Glomerular endothelial cell (primary cell): ENCODE results near the gene FRAS1. TPM values are rescaled to one million over a fixed set of nuclear protein-coding genes. Genes with fewer than 3 reads are reported as not detected.

Experiments
- DNase-seq: peaks from one replicate; pipeline ENCODE4 v3.0.0-alpha.2; 2011; ENCODE audit warnings: low read depth, low spot score; ENCODE audit errors: extremely low read depth
- total RNA-seq: library from RNA; depleted of rRNA; stranded (reverse); fragments of >200 nt; gene quantifications from 2 replicates; pipeline ENCODE4 v1.2.3, GENCODE V29; 2015

The FRAS1 gene
- total RNA-seq, 1 donor from 2014 or later = 7.2 TPM

DNA sequence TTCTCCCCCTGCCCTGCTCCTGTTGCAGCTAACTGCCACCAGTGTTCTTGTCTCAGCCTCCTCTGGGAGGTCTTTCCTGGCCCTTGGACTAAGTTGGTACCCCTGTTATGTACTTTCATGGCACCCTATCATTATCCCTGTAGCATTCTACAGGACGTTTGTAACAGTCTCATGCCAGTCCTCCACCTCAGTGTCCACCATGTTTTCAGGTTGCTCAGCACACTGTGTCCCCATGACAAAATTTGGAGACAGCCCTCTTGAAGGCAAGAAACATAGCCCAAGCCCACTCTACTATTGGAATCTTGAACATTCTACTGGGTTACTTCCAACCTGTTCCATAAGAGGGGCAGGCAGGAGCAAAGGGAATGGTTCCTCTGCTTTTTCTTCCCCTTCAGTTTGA is 300.0 kb downstream of the FRAS1 start:
- DNase-seq = no peak

DNA sequence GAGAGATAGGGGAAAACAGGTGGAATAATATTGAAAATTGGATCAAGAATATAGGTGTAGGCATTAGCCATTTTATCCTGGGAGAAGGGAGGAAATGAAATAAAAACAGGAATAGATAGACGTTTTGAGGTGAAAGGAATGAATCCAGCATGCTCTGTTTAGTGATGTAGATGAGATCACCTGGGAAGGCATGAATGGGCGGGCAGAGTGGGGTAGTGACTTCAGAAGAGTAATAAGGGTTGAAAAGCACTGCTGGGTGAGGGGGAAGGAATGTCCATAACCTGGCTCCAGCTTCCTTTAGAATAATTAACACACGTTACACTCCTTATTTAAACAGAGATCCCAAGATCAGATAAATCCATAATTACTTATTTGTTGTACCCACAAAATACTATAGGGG is 303.3 kb downstream of the FRAS1 start:
- no peak for DNase-seq

DNA sequence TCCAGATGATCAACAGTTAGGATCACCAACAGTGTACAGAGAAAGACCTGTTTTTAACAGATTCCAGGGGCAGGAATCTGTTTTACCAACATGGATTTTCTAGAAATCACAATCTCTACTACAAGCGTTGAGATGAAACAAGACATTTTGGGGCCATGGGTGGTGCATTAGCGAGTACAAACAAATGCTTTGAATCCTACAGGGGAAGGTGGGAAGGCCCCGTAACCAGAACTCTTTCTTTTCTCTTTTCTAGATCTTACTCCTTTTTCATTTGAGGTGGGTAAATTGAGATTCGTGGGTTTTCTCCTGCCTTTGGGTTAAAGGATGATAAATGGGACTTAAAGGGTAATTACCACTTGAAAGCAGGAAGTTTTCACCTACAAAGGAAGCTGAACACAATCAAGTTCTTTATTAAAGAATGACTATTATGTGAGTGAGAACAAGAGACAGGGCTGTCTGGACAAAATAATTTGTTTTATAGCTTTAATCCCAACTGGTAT is 304.5 kb downstream of the FRAS1 start:
- DNase-seq = no peak

DNA sequence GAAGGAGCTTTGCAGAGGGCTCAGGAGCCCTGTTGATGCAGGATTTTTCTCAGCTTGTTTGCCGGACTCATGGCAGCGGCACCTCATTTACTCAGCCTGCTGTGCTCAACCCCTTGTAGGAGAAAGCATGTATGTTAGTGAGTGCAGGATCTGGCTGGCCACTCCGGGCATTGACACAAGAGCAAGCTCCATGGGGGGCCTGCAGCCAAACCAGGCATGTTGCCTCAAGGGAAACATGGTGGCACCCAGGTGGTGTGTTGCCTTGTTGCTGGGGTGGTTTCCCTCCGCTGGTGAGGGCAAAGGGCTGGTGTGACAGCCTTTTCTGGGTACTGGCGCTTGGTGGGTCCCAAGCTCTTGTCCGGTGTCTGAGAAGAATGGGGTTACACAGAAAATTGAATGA is 305.2 kb downstream of the FRAS1 start:
- no peak for DNase-seq

DNA sequence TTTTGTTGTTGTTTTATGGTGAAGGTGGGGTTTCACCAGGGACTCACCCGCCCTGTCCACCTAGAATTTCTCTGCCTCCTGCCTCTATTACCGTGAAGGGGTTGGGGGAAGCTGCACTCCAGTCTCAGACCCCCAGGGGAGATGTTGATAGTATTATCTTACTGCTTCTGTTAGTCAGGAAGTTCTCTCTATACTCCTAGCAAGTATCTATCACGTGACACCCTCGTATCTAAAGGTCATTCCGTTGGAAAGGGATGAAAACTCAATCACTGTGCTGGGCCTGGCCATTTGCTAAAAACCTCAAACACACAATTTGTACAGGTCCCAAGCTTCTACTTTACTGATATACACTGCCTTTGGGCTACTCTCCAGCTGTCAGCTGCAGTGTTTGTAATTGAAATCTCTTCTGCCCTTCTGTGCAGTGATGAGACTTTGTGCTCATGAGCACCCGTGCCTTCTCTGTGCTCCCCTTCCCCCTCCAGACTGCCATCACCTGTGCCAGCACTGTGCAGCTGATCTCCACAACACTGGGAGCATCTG is 306.0 kb downstream of the FRAS1 start:
- DNase-seq = no peak

DNA sequence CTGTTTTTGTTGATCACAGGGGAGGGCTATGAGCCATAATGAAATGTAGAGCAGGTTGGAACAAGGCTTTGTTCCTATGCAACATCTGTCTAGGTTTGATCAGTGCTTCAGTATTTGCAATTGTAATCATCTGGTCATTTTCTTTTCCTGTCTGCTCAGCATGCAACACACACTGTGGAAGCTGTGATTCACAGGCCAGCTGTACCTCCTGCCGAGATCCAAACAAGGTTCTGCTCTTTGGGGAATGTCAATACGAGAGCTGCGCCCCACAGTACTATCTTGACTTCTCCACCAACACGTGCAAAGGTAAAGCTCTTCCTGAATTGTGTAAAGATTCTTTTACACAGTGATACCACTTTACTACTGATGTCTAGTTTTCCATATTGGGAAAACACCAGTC is 312.6 kb downstream of the FRAS1 start:
- DNase-seq = no peak

DNA sequence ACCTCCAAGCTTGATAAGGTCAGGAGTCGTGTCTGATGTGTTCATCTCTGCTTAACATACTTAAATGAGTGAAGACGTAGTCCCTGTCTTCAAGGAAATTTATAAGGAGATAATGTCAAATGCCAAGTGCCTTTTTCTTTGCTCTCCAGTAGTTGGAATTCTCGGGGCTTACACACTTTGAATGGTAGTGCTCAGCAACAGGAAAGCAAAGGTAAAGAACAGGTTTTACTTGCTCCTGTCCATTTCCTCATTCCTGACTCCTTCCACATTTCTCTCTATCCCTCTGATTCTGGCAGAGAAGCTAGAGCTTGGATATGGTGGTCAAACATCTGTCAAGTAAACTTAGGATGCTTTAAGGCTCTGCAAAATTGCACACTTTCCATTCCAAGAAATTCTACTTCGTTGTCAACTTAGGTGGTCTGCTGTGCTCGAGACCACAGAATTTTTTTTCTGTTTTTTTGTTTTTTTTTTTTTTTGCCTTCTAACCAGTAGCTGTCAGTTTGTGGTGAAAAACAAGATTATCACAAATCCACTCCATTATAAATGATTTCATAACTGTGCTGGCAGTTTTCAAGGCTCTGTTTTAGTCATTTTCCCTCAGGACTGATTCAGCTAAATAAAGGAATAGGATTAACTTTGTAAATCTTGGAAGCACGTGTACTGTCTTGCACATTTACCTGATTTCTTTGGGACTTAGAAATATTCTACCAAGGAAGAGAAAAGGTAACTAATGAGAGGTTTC is 313.7 kb downstream of the FRAS1 start:
- DNase-seq = no peak

DNA sequence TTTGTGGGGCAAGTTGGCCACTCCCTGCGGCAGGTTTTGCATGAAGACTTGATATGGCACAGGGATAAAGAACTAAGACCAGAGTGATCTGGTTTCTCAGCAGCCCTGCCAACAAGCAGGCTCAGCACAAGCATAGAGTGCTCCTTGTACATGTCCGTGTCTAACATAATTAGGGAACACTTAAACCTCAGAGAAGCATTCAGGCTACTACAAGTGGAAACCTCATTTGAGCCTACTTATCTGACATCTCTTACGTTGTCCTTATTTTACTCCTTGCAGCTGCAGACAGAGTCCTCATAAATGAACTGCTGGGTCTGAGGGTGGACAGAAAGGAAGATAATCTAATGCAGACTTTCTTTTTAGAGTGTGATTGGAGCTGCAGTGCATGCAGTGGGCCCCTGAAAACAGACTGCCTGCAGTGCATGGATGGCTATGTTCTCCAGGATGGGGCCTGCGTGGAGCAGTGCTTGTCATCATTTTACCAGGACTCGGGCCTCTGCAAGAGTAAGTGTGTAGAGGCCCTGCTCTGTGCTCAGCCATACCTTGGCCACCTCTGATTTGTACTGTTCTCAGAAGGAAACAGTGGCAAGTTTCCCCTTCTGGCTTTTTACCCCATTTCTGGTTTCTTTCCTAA is 315.3 kb downstream of the FRAS1 start:
- no peak for DNase-seq

DNA sequence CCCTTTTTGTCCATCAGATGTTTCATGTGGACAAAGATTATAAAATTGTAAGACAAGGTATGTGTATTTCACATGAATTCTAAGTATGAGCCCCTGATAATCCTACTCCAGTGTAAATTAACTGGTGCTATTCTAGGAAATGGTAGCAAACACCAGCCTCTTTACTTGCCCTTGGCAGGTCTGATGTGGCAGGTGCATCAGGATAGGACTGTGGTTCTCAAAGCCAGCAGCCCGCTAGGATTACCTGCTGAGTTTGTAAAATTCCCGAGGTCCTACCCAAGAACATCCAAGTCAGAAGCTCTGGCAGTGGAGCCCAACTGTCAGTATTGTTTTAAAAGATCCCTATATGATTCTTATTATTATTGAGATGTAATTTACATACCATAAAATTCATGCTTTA is 320.4 kb downstream of the FRAS1 start:
- DNase-seq = no peak

DNA sequence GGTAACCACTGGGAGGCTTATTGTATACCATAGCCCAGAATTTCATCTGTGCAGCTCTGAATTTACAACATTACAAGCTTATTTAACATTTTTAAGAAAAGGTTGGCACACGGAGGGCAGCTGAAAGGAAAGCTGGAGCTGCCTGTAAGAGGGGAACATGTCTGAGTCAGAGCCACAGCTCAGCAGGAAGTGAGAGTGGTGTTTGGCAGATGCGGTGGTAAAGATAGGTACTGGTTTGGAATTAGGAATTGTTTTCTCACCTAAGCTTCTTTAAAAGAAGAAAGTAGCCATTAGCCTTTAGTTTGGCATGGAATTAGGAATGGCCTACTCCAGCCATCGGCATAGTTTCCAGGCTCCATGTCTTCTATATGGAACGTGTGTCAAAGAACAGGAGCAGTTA is 321.9 kb downstream of the FRAS1 start:
- no peak for DNase-seq

DNA sequence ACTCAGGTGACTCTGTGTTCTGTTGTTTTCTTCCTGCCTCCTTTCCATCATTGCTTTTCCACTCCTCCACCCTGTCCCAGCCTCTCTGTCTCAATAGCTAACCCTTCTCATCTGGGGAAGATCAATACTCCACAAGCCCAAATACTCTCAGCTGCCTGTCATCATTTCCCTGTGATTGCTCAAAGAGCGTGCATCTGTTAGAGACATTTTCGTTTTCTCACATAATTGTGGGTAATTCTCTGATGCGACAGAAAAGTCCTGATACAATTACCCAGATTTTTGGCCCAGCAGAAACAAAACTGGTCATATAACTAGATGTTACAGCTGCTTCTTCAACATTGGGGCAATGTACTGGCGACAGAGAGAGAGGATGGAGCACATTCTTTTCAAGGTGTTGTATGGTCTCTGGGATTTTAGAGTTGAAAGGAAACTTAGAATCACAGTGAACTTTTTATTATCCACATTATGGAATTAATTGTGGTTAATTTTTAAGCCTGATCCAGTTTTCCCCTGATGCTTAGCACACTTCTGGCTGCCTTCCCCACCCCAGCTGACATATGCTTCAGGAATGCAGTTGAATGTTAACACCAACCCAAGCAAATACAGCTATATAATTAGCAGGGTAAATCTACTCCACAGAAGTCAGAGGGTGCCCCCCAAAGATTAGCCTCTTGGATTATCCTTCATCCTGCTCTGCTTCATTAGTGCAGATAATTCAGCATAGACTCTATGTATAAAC is 323.0 kb downstream of the FRAS1 start:
- no peak for DNase-seq

DNA sequence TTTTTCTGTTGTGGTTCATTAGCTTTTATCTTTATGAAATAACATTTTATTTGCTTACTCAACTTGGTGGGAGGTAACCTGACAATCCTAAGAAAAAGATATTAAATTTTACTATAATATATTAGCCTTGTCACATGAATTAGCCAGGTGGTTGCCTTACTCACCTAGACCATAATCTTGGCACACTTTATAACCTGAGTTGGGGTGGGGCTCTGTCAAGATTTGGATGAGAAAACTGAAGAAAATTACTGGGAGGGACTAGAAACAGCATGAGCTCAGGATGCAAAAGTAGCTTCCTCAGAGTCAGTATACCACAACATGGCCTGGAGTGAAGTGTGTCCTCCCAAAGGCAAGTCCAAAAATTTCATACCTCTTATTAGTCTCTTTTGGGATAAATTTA is 329.6 kb downstream of the FRAS1 start:
- no peak for DNase-seq

DNA sequence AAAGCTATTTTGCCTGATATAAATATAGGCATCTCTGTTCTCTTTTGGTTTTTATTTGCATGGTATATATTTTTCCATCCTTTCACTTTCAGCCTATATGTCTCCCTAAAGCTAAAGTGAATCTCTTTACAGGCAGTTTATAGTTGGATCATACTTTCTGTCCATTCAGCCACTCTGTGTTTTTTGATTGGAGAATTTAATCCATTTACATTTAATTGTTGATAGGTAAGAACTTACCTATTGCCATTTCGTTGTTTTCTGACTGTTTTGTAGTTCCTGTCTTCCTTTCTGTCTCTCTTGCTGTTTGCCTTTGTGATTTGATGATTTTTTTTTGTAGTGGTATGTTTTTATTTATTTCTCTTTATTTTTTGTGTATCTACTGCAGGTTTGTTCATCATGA is 338.5 kb downstream of the FRAS1 start:
- DNase-seq = no peak

DNA sequence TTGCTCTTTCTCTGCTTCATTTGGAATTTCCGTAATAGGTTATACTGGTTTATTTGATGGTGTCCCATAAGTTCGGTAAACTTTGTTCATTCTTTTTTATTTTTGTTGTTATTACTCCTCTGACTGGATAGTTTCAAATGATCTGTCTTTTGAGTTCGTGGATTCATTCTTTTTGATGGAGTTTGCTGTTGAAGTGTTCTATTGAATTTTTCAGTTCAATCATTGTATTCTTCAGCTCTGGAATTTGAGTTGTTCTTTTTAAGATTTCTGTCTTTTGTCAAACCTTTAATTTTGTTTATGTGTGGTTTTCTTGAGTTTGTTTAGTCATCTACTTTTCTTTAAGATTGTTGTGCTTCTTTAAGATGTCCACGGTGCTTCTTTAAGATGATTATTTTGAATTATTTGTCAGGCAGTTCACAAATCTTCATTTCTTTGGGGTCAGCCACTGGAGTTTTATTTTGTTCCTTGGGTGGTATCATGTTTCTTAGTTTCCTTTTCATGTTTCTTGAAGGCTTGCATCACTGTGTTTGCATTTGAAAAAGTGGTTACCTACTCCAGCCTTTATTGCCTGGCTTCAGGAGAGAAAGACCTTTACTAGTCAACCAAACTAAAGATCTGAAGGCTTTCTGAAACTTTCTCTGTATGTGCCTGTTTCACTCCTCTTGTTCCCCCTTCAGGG is 339.6 kb downstream of the FRAS1 start:
- DNase-seq = no peak

DNA sequence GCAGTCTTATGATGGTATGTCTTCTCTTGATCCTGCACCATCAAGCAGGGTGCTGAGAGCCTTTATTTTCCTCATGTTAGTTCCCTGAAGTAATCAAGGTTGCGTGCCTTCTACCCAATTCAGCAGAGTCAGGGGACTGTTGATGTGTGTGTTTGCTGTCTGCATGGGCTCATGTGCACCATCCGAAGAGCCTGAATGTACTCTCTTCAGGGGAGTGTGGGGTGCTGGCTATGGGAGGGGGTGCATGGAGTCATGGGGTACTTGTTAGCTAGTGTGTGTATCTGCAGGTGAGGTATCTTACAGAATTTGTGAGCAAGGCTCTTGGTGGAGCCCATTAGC is 340.1 kb downstream of the FRAS1 start:
- no peak for DNase-seq

DNA sequence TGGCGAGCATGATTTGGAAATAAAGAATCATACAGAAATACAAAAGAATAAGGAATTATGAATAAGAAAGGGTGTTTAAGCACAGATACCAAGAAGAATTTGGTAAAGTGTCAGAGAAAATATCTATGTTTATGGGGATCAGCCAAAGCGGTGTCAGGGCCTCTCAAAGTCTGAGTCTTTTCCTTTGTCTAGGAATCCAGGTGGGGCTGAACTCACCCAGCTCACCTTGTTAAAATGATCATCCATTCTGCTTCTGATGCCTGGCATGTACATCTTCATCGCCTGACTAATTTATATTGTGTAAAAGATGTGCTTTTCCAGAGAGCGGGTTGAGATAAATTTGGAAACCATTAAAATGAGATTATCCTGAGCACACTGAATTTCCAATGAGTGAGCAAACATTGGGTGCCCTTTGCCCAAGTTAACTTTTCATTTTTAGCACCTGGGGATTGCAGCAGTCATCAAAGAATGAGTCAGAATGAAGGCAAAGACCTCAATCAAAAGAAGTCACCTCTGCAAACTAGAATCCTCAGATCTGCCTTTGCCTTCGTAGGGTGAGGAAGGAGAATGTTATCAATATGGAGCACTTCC is 352.6 kb downstream of the FRAS1 start:
- DNase-seq = no peak

DNA sequence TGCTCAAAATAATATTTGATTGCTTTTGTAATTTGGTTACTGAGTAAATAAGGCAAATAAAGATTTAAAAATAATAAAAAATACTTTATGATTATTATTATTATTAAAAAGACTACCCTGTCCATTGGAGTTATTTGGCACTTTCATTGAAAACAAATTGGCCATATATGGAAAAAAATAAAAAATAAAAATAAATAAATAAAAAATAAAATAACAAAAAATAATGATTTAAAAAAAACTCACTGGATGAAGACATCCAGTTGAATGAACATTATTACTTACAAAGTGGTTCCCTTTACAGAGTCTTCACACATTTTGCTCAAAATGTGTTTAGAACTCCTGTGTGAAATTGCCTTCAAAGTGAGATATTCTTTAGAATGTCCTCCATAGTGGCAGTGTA is 353.1 kb downstream of the FRAS1 start:
- DNase-seq = no peak

DNA sequence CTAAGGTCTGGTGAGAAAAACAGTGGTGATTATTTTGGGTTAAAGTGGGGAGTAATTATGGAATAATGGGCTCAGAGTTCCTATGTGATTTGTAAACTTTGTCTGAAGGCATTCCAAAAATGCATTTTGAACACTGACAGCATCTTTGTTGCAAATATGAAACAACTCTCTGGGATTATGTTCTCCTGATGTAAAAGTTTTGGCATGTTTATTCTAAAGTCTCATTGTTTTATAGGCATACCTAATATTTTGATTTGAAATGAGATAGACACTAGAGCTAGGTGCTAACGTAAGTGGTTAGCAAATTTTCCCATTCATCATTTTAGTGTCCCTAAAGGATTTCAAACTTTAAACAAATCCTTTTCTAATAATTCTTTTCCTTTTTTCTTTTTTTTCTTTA is 353.6 kb downstream of the FRAS1 start:
- DNase-seq = no peak

DNA sequence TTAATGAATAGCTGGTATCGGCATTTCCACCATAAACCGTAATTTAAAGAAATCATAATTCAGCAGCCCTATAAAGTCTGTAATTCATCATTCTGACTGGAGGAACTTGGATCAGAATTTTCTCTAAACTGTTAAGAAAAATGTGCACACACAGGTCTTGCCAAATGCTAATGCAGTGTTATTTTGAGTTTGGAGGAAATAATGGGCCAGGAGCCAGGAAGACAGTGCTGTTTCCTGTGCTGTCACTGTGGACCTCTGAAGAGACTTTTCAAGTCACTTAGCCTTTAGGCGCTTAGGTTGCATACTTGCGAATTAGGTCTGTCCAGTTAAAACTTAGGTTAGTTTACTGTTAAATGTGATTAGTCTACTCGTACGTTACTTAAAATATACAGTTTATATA is 357.0 kb downstream of the FRAS1 start:
- DNase-seq = no peak

DNA sequence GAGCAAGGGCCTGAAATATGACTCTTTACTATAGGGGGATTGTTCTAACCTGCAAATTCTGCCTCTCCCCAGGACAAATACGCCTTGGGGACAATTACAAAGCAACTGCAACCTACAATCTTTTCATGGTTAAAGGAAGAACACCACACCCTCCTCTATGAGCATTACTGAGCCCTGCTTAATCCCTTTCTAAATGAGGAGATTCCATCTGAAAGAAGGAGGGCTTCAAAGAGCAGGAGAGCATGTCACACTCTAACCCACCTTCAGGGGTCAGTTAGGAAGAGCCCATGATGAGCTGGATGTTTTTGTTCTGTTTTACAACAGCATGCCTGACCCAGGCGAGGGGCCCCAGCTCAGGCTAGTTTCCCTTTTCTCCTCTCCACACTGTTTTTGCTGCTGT is 360.5 kb downstream of the FRAS1 start:
- no peak for DNase-seq

DNA sequence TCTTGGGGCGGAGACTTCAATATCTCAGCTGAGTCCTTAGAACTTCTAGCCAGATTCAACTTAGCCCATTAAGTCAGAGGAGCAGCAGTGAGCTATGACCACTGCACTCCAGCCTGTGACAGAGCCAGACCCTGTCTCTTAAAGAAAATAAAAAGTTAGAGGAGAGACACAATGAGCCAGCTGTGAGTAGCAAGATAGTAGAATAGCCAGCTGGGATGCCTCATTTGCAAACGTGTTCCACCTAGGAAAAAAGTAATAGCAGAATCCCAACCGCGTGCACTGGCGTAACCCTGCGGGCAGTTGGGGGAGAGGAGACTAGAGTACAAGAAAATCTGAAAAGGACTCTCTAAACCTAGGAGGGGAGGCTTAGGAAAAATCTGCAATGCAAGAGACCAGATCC is 361.3 kb downstream of the FRAS1 start:
- no peak for DNase-seq
